GM10266 (cell line): Measurements from ENCODE around the gene ATL1.
A peak's percentile ranks its signal among the peaks of the same experiment; 100 is the strongest.
"Not testable (repeated sequence)": the region's sequence is repeated elsewhere in the genome, so short reads cannot be mapped to it uniquely, and the experiment has no call there.

Experiments
- DNase-seq: peaks from one replicate; pipeline ENCODE4 v3.0.0; 2012; ENCODE audit errors: extremely low spot score
- CTCF ChIP-seq: IDR thresholded peaks from 2 replicates; pipeline ENCODE4 v1.5.1; 2012; ENCODE audit warnings: mild to moderate bottlenecking, low read depth; ENCODE audit not compliant: control insufficient read depth, insufficient read depth; ENCODE audit errors: missing control alignments

Gene ATL1

GRCh38 chr14:50622978-50623377 is 63.0 kb downstream of the ATL1 start:
- no peak for TF ChIP-seq CTCF
- DNase-seq: no peak

- no peak for TF ChIP-seq CTCF
- DNase-seq: no peak
These were observed 64.5 kb downstream of the ATL1 start for GRCh38 chr14:50624447-50624846.

- not testable (repeated sequence) for DNase-seq
These were observed 65.0 kb downstream of the ATL1 start for GRCh38 chr14:50624947-50625346.

- no peak for TF ChIP-seq CTCF
- no peak for DNase-seq
These were observed 71.5 kb downstream of the ATL1 start for GRCh38 chr14:50631408-50631821.

- no peak for TF ChIP-seq CTCF
- DNase-seq: no peak
These were observed 74.0 kb downstream of the ATL1 start for GRCh38 chr14:50633954-50634353.

GRCh38 chr14:50635141-50635540 is 75.2 kb downstream of the ATL1 start:
- TF ChIP-seq CTCF: no peak
- DNase-seq: no peak

GRCh38 chr14:50647282-50647681 is 87.3 kb downstream of the ATL1 start:
- no peak for TF ChIP-seq CTCF
- peak; percentile 16 for DNase-seq

GRCh38 chr14:50647753-50648152 is 87.8 kb downstream of the ATL1 start:
- no peak for DNase-seq
- TF ChIP-seq CTCF: no peak
